HPDE6-E6E7 (cell line): ENCODE data around the gene VCX2.
"Not testable (repeated sequence)": the region's sequence is repeated elsewhere in the genome, so short reads cannot be mapped to it uniquely, and the experiment has no call there.

Experiments used
- DNase-seq: peaks from one replicate; pipeline ENCODE4 v3.0.0; 2011; ENCODE audit warnings: missing footprints; ENCODE audit errors: extremely low spot score

VCX2 gene

DNA sequence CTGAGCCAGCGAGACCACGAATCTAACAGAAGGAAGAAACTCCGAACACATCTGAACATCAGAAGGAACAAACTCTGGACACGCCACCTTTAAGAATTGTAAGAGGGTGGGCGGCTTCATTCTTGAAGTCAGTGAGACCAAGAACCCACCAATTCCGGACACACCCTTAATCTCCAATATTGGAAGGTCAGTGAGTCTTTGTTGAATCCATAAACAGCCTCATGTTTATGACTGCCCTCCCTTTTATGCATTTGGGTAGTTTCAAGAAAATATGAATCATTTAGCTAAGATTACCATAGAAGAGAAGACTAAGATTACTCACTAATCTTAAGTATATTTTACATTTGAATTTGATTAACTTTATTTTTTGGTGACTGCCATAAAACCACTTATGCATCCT is 48.5 kb downstream of the VCX2 start:
- no peak for DNase-seq

DNA sequence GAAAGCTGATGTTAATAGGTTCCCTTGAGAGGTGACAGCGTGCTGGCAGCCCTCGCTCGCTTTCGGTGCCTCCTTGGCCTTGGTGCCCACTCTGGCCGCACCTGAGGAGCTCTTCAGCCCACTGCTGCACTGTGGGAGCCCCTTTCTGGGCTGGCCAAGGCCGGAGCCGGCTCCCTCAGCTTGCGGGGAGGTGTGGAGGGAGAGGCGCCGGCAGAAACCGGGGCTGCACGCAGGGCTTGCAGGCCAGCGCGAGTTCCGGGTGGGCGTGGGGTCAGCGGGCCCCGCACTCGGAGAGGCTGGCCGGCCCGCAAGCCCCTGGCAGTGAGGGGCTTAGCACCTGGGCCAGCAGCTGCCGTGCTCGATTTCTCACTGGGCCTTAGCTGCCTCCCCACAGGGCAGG is 49.7 kb downstream of the VCX2 start:
- not testable (repeated sequence) for DNase-seq
